Liver (tissue), 9 donors: Measurements from ENCODE around the gene SLC2A6. TPM values are rescaled to one million over a fixed set of nuclear protein-coding genes. Genes with fewer than 3 reads are reported as not detected.
A peak's percentile ranks its signal among the peaks of the same experiment; 100 is the strongest.
"Not testable (repeated sequence)": the region's sequence is repeated elsewhere in the genome, so short reads cannot be mapped to it uniquely, and the experiment has no call there.

Experiments used
- DNase-seq: peaks from one replicate; pipeline ENCODE4 v3.0.0-alpha.2; 2017; ENCODE audit warnings: low spot score
- H3K27ac ChIP-seq, 2 donors: one replicate each; pipeline ENCODE4 v1.7.0; 2013; ENCODE audit warnings: inconsistent platforms in 2 of 2, low read length in 2 of 2, control low read depth in 1 of 2, low read depth in 1 of 2, mild to moderate bottlenecking in 1 of 2
- H3K27me3 ChIP-seq, 4 donors: one replicate each; pipeline versions ENCODE4 v1.6.1 to v1.7.0; 2013; ENCODE audit warnings: low read length in 3 of 4, inconsistent platforms in 1 of 4, mild to moderate bottlenecking in 1 of 4, moderate library complexity in 1 of 4; ENCODE audit not compliant: control insufficient read depth in 4 of 4, insufficient read depth in 4 of 4
- H3K36me3 ChIP-seq, 4 donors: one replicate each; pipeline versions ENCODE4 v1.6.1 to v1.7.0; 2013; ENCODE audit warnings: low read length in 3 of 4, mild to moderate bottlenecking in 3 of 4, low read depth in 1 of 4, moderate library complexity in 1 of 4; ENCODE audit not compliant: control insufficient read depth in 4 of 4, insufficient read depth in 3 of 4
- H3K4me1 ChIP-seq, 4 donors: one replicate each; pipeline versions ENCODE4 v1.6.1 to v1.7.0; 2013; ENCODE audit warnings: low read length in 3 of 4, mild to moderate bottlenecking in 3 of 4, moderate library complexity in 1 of 4; ENCODE audit not compliant: control insufficient read depth in 4 of 4, insufficient read depth in 4 of 4
- H3K4me3 ChIP-seq, 3 donors: one replicate each; pipeline versions ENCODE4 v1.6.1 to v1.7.0; 2013; ENCODE audit warnings: low read length in 3 of 3, control low read depth in 1 of 3, low read depth in 1 of 3, mild to moderate bottlenecking in 1 of 3
- H3K9ac ChIP-seq, 2 donors: one replicate each; pipeline ENCODE4 v1.7.0; 2013; ENCODE audit warnings: low read length in 2 of 2, mild to moderate bottlenecking in 2 of 2, moderate library complexity in 2 of 2, control low read depth in 1 of 2, low read depth in 1 of 2
- H3K9me3 ChIP-seq, 4 donors: one replicate each; pipeline versions ENCODE4 v1.6.1 to v1.7.0; 2013; ENCODE audit warnings: low read length in 3 of 4; ENCODE audit not compliant: control insufficient read depth in 4 of 4
- ATF3 ChIP-seq: IDR thresholded peaks from 2 replicates; pipeline ENCODE4 v1.6.1; 2016; ENCODE audit warnings: antibody characterized with exemption
- CTCF ChIP-seq: fragments of 150-350 bp; IDR thresholded peaks from 2 replicates; pipeline ENCODE4 v1.5.1; 2017; ENCODE audit warnings: improper control_type of control experiment, low read depth, low read length; ENCODE audit not compliant: missing input control
- EGR1 ChIP-seq, 2 donors: IDR thresholded peaks; 2 replicates each; pipeline ENCODE4 v1.6.1; 2016 to 2018; ENCODE audit warnings: antibody characterized with exemption in 2 of 2, low read depth in 2 of 2
- FOXA1 ChIP-seq: IDR thresholded peaks from 2 replicates; pipeline ENCODE4 v1.6.1; 2016; ENCODE audit warnings: antibody characterized with exemption
- FOXA2 ChIP-seq: IDR thresholded peaks from 2 replicates; pipeline ENCODE4 v1.6.1; 2016; ENCODE audit warnings: antibody characterized with exemption
- GABPA ChIP-seq, 2 donors: IDR thresholded peaks in 1 of 2; conservative IDR thresholded peaks in 1 of 2; 2 replicates each; pipeline ENCODE4 v1.6.1; 2016; ENCODE audit warnings: antibody characterized with exemption in 2 of 2, mild to moderate bottlenecking in 1 of 2, moderate library complexity in 1 of 2
- HNF4A ChIP-seq, 2 donors: conservative IDR thresholded peaks; 2 replicates each; pipeline ENCODE4 v1.6.1; 2016; ENCODE audit warnings: antibody characterized with exemption in 2 of 2, mild to moderate bottlenecking in 2 of 2
- HNF4G ChIP-seq: IDR thresholded peaks from 2 replicates; pipeline ENCODE4 v1.6.1; 2016; ENCODE audit warnings: antibody characterized with exemption
- JUND ChIP-seq, 2 donors: IDR thresholded peaks; 2 replicates each; pipeline ENCODE4 v1.6.1; 2016; ENCODE audit warnings: antibody characterized with exemption in 2 of 2
- MAX ChIP-seq: IDR thresholded peaks from 2 replicates; pipeline ENCODE4 v1.6.1; 2016; ENCODE audit warnings: antibody characterized with exemption
- NR2F2 ChIP-seq: IDR thresholded peaks from 2 replicates; pipeline ENCODE4 v1.6.1; 2016; ENCODE audit warnings: antibody characterized with exemption
- RAD21 ChIP-seq, 2 donors: IDR thresholded peaks; 2 replicates each; pipeline ENCODE4 v1.6.1; 2016; ENCODE audit warnings: antibody characterized with exemption in 2 of 2, mild to moderate bottlenecking in 2 of 2
- REST ChIP-seq: IDR thresholded peaks from 2 replicates; pipeline ENCODE4 v1.6.1; 2016; ENCODE audit warnings: antibody characterized with exemption, mild to moderate bottlenecking
- SP1 ChIP-seq: IDR thresholded peaks from 2 replicates; pipeline ENCODE4 v1.6.1; 2018; ENCODE audit warnings: antibody characterized with exemption, mild to moderate bottlenecking
- TAF1 ChIP-seq: conservative IDR thresholded peaks from 2 replicates; pipeline ENCODE4 v1.6.1; 2016; ENCODE audit warnings: antibody characterized with exemption, mild to moderate bottlenecking
- YY1 ChIP-seq: IDR thresholded peaks from 2 replicates; pipeline ENCODE4 v1.6.1; 2016; ENCODE audit warnings: antibody characterized with exemption, mild to moderate bottlenecking
- ZBTB33 ChIP-seq: IDR thresholded peaks from 2 replicates; pipeline ENCODE4 v1.6.1; 2016; ENCODE audit warnings: antibody characterized with exemption
- WGBS: extraction: QIAGEN DNeasy Blood & Tissue Kit; methylation state at CpG from one replicate; pipeline ENCODE4 v1.1.7; 2013; 5-methylcytosine and 5-hydroxymethylcytosine counted together
- polyA plus RNA-seq, 2 donors: library from polyadenylated mRNA; stranded (reverse) in 1 of 2; unstranded in 1 of 2; fragments of 200-250 nt in 1 of 2; fragments of >200 nt in 1 of 2; fragmentation: Nextera tagmentation in 1 of 2; extraction: Ambion mirVana in 1 of 2; gene quantifications; one replicate each; pipeline versions ENCODE4 v1.2.1 to v1.2.3, GENCODE V29; 2013 to 2015
- total RNA-seq, 2 donors: library from RNA; depleted of rRNA; stranded (reverse); fragments of >200 nt; gene quantifications; one replicate each; pipeline ENCODE4 v1.2.3, GENCODE V29; 2014
- donor health status: healthy.
- donor health status: healthy.
- donor health status: healthy.
- donor health status: healthy.
- donor health status: healthy.

The SLC2A6 gene
- total and polyA plus RNA-seq, 4 donors = 1.7 to 3.9 (median 2.3) TPM

- DNase-seq, H3K9ac ChIP-seq, H3K27ac ChIP-seq, H3K4me3 ChIP-seq, H3K9me3 ChIP-seq, H3K27me3 ChIP-seq, H3K36me3 ChIP-seq: not testable (repeated sequence)
- 95% methylated on average over 5 of the region's 5 CpGs for WGBS
- H3K4me1 ChIP-seq = peaks cover 4 to 16% (median 11%) of the 10 kb centered on the region in 4 donors
Measured at GRCh38 chr9:133451865-133452264, 27.0 kb downstream of the SLC2A6 start.

- Histone ChIP-seq H3K36me3 (no peaks in the 10 kb centered on the region), H3K27me3 (no peaks in the 10 kb centered on the region), H3K4me3 (no peak overlapping the region), H3K9me3 (no peaks in the 10 kb centered on the region), H3K27ac (no peak overlapping the region), H3K9ac (no peak overlapping the region), H3K4me1 (peaks cover 4 to 16% (median 11%) of the 10 kb centered on the region in 4 donors)
- 85% methylated on average over 12 of the region's 12 CpGs for WGBS
- peak in 1 of 2 donors; percentile 36 for TF ChIP-seq JUND (IDR thresholded peaks at IDR 0.05)
- TF ChIP-seq REST = no peak
- DNase-seq = no peak
Measured at GRCh38 chr9:133449760-133450159, 29.1 kb downstream of the SLC2A6 start.

- H3K4me3 ChIP-seq = no peak overlapping the region
- H3K27me3 ChIP-seq = no peaks in the 10 kb centered on the region
- H3K9ac ChIP-seq = no peak overlapping the region
- no peaks in the 10 kb centered on the region for H3K9me3 ChIP-seq
- DNase-seq = peak; percentile 60
- H3K4me1 ChIP-seq = peaks cover 4 to 16% (median 11%) of the 10 kb centered on the region in 4 donors
- peak overlapping the region in 1 of 2 donors; percentile 28 for H3K27ac ChIP-seq
- 31% methylated on average over 13 of the region's 13 CpGs for WGBS
- H3K36me3 ChIP-seq = no peaks in the 10 kb centered on the region
- TF ChIP-seq MAX = no peak
- peak; percentile 63 for TF ChIP-seq REST
- TF ChIP-seq TAF1 = no peak
- peak; percentile 95 for TF ChIP-seq HNF4G
- peak; percentile 19 for TF ChIP-seq FOXA1
- TF ChIP-seq HNF4A (conservative IDR thresholded peaks at IDR 0.05) = peak; percentile 98 to 99
- TF ChIP-seq JUND (IDR thresholded peaks at IDR 0.05) = no peak
- no peak for TF ChIP-seq EGR1 (IDR thresholded peaks at IDR 0.05; ENCODE audit: low read depth in 2 of 2)
- TF ChIP-seq SP1 = peak; percentile 98
- TF ChIP-seq CTCF = no peak
- TF ChIP-seq ATF3 = no peak
- TF ChIP-seq FOXA2 = no peak
- TF ChIP-seq RAD21 (IDR thresholded peaks at IDR 0.05) = peak in 1 of 2 donors; percentile 53
- TF ChIP-seq ZBTB33 = no peak
- TF ChIP-seq NR2F2 = no peak
- peak in 1 of 2 donors; percentile 72 for TF ChIP-seq GABPA (IDR thresholded peaks at IDR 0.05 in 1 of 2, conservative IDR thresholded peaks at IDR 0.05 in 1 of 2)
- TF ChIP-seq YY1 = peak; percentile 67
Measured at GRCh38 chr9:133448487-133448972, 30.4 kb downstream of the SLC2A6 start.
